Mucosa of gallbladder (tissue), 1 donor: Measurements from ENCODE around the gene ZNF141. TPM values are rescaled to one million over a fixed set of nuclear protein-coding genes. Genes with fewer than 3 reads are reported as not detected.
"Not testable (repeated sequence)": the region's sequence is repeated elsewhere in the genome, so short reads cannot be mapped to it uniquely, and the experiment has no call there.

Experiments used
- DNase-seq: peaks from one replicate; pipeline ENCODE4 v3.0.0-alpha.2; 2020; ENCODE audit warnings: low spot score
- total RNA-seq: library from RNA; stranded (reverse); gene quantifications from one replicate; pipeline ENCODE4 v1.2.1, GENCODE V29; 2021
- donor health status: DM: no; HTN: no; CAD: no.

The ZNF141 gene
- total RNA-seq, 1 donor from 2014 or later, result 18.8 TPM

DNA sequence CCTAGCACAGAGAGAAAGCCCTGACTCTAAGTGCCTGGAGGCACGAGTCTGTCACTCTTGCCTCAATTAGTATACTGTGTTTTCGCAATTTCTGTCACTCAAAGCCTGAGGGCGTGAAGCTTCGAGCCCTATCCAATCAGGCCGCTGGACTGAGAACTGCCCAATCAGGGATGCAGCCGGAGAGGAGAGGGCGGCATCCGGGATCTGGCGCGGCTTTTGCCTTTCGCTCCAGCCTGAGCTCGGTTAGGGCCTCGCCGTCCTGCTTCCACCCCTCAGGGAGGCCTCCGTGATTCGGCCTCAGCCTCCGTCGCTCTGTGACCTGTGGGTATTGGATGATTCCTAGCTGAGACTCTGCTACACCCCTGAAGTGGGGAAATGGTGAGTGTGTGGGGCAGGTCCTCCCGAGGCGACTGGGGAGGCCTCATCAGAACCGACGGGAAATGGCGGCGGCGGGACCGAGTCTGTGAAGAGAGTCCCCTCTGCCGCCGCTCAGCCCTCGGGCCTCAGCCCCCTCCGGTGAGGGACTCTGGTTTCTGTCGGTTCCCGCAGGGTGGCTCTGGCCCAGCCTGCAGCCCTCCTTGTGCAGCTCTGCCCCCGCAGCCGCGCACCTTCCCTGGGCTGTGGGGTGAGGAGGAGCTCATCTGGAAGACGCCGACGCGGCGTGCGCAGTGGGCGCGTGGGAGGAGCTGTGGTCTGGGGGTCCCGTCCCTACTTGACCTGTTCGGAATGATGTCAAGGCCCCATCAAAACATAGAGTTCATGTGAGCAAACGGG, 48.5 kb downstream of the ZNF141 start:
- DNase-seq, result no peak

DNA sequence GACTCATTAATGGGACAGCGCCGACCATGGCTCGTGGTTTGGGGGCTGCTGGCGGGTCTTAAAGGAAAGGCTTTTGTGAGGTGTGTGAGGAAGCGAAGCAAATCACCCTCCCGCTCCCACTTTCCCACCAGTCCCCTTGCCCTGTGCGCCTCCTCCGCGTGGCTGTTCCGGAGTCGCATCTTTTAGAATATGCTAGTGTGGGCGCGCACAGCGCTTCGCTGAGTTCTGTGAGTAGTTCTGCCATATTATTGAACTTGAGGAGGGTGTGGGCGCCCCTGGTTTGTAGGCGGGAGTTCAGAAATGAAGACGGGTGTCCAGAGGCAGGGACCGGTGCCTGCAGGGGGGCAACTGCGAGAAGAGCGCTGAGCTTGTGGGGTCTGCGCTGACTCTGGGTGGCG, 49.1 kb downstream of the ZNF141 start:
- no peak for DNase-seq

DNA sequence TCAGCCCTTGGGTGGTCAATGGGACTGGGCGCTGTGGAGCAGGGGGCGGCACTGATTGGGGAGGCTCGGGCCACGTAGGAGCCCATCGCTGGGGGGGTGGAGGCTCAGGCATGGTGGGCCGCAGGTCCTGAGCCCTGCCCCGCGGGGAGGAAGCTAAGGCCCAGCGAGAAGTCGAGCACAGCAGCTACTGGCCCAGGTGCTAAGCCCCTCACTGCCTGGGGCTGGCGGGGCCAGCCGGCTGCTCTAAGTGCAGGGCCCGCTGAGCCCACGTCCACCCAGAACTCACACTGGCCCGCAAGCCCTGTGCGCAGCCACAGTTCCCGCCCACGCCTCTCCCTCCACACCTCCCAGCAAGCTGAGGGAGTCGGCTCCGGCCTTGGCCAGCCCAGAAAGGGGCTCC, 66.4 kb downstream of the ZNF141 start:
- no peak for DNase-seq

DNA sequence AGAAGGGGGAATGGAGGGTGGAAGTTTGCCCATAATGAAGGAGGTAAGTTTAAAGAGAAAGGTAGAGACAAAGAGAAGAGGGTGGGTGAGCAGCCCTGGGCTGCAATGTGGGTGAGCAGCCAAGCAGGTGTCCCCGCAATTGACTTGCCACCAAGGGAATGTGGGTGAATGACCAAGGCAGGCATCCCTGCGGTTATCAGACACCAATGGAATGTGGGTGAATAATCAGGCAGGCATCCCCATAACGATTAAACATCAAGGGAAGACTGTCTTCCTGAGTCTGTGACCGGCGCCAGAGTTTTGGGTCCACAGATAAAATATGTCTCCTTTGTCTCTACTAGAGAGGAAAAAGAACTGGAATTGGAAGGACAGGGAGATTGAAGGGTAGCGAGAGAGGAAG, 70.7 kb downstream of the ZNF141 start:
- DNase-seq, result not testable (repeated sequence)

DNA sequence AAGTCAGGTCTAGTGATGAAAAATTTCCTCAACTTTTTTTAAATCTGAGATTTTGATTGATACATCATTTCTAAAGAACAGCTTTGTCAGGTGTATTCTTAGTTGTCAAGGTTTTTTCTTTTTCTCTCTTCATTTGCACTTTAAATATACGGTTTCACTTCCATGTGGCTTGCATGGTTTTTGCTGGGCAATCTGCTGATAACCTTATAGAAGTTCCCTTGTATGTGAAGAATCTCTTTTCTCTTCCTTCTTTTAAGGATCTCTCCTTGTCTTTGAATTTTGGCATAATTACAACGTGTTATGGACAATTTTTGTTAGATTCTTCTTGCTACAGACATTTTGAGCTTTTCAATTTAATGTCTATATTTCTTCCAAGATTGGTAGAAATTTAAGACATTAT, 85.0 kb downstream of the ZNF141 start:
- no peak for DNase-seq

Other genes starting within 250 kb of the ZNF141 start
- gene ZNF718, start 213.3 kb upstream of the ZNF141 start, total RNA-seq, result 11.6 TPM
- not detected for gene ZNF732, start 32.3 kb upstream of the ZNF141 start, total RNA-seq
- 29.7 TPM for gene ZNF721, start 161.3 kb downstream of the ZNF141 start, total RNA-seq
- gene PIGG, start 161.4 kb downstream of the ZNF141 start, total RNA-seq, result 74.8 TPM
- gene TMEM271, start 238.5 kb downstream of the ZNF141 start, total RNA-seq, result not detected